MCF 10A (cell line): Measurements from ENCODE around the gene OSBPL3. TPM values are rescaled to one million over a fixed set of nuclear protein-coding genes. Genes with fewer than 3 reads are reported as not detected.

ENCODE experiments used
- BruUV-seq: library from RNA; stranded (reverse); fragments of 400-500 nt; replicated peaks from 2 replicates; lab custom pipeline; 2021; lab: Mats Ljungman, UMichigan
- CTCF ChIA-PET: fragments of 300-600 bp; sonication (Branson Sonifier 250); formaldehyde crosslinking; extraction: SDS; loops from one replicate; lab custom pipeline; 2021; ENCODE audit warnings: antibody characterized with exemption, inconsistent platforms; lab: Yijun Ruan, JAX
- POLR2A ChIA-PET: fragments of 300-600, 350-650 bp; sonication (Branson Sonifier 250); formaldehyde crosslinking; extraction: SDS; loops from one replicate; lab custom pipeline; 2020; ENCODE audit warnings: antibody characterized with exemption, inconsistent platforms; lab: Yijun Ruan, JAX
- DNase-seq: peaks from one replicate; pipeline ENCODE4 v3.0.0-alpha.2; 2018; ENCODE audit not compliant: unreplicated experiment
- H3K27ac Mint-ChIP-seq: one replicate; pipeline ENCODE4 v1.8.0; 2022; ENCODE audit warnings: mild to moderate bottlenecking, low read depth, mixed read lengths; ENCODE audit not compliant: unreplicated experiment
- H3K27me3 Mint-ChIP-seq: one replicate; pipeline ENCODE4 v1.8.0; 2022; ENCODE audit warnings: mixed read lengths; ENCODE audit not compliant: insufficient read depth, unreplicated experiment
- H3K36me3 Mint-ChIP-seq: one replicate; pipeline ENCODE4 v1.8.0; 2022; ENCODE audit warnings: mild to moderate bottlenecking, moderate library complexity, mixed read lengths; ENCODE audit not compliant: insufficient read depth, unreplicated experiment
- H3K4me1 Mint-ChIP-seq: one replicate; pipeline ENCODE4 v1.8.0; 2022; ENCODE audit warnings: mixed read lengths; ENCODE audit not compliant: insufficient read depth, unreplicated experiment
- H3K4me3 Mint-ChIP-seq: one replicate; pipeline ENCODE4 v1.8.0; 2022; ENCODE audit warnings: mild to moderate bottlenecking, moderate library complexity, mixed read lengths; ENCODE audit not compliant: unreplicated experiment
- H3K9me3 Mint-ChIP-seq: one replicate; pipeline ENCODE4 v1.8.0; 2022; ENCODE audit warnings: mixed read lengths; ENCODE audit not compliant: unreplicated experiment
- intact Hi-C: fragments of 100-400 bp; cut with micrococcal nuclease; formaldehyde crosslinking; loops from 2 replicates; pipeline ENCODE4 v1.14.1; 2022
- total RNA-seq: library from RNA; stranded (reverse); gene quantifications from 2 replicates; pipeline ENCODE4 v1.2.3, GENCODE V29; 2022
- TF ChIP-seq, protein P1 (sequence below): fragments of 200-600 bp; IDR thresholded peaks from one replicate; pipeline ENCODE4 v1.8.0; 2022; ENCODE audit warnings: antibody characterized with exemption, mild to moderate bottlenecking; ENCODE audit not compliant: unreplicated experiment

The OSBPL3 gene
- total RNA-seq, 1 experiment from 2014 or later: 33.8 TPM

DNA sequence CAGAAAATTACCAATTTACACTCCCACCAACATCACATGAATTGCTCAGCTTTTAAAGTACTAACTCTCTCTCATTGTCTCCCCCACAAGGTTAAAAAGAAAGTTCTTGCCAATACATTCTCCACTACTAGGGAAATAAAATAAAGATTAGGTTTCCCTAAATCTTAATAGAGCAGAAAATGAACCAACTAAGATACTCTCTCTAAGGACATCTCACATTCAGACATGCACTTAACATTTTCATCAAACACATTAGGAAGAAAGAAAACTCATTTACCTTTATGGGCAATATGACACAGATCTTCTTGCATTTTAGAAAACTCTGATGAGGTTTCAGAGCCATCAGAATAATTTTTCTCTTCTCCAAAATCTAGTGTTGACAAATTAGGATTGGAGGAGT is 118.6 kb downstream of the OSBPL3 start:
- intact Hi-C loops: no loop called here
- TF ChIP-seq, protein P1, sequence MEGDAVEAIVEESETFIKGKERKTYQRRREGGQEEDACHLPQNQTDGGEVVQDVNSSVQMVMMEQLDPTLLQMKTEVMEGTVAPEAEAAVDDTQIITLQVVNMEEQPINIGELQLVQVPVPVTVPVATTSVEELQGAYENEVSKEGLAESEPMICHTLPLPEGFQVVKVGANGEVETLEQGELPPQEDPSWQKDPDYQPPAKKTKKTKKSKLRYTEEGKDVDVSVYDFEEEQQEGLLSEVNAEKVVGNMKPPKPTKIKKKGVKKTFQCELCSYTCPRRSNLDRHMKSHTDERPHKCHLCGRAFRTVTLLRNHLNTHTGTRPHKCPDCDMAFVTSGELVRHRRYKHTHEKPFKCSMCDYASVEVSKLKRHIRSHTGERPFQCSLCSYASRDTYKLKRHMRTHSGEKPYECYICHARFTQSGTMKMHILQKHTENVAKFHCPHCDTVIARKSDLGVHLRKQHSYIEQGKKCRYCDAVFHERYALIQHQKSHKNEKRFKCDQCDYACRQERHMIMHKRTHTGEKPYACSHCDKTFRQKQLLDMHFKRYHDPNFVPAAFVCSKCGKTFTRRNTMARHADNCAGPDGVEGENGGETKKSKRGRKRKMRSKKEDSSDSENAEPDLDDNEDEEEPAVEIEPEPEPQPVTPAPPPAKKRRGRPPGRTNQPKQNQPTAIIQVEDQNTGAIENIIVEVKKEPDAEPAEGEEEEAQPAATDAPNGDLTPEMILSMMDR: no peak
- Mint-ChIP-seq H3K36me3 (peaks cover 43% of the 10 kb centered on the region), H3K4me3 (no peak overlapping the region), H3K27me3 (no peaks in the 10 kb centered on the region), H3K4me1 (no peaks in the 10 kb centered on the region), H3K9me3 (no peaks in the 10 kb centered on the region), H3K27ac (no peak overlapping the region)
- DNase-seq: no peak
- no TSS peak for BruUV-seq
- ChIA-PET CTCF (interaction anchor here (1.5 kb wide), 1 partner anchor 49 kb away, joined by 5 read pairs; no protein-coding TSS in a partner anchor), POLR2A (no interaction called here)

DNA sequence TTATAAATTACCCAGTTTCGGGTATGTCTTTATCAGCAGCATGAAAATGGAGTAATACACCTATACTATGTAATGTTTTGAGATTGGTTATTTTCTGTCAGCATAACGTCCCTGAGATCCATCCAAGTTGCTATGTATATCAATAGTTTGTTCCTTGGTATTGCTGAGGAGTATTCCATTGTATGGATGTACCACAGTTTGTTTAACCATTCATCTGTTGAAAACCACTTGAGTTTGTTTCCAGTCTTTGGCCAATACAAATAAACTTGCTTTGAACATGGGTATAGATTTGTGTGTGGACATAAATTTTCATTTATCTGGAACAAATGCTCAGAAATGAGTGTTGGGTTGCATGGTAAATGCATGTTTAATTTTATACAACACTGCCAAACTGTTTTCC is 119.4 kb downstream of the OSBPL3 start:
- H3K4me3 Mint-ChIP-seq: no peak overlapping the region
- H3K9me3 Mint-ChIP-seq: no peaks in the 10 kb centered on the region
- no peak overlapping the region for H3K27ac Mint-ChIP-seq
- no peak for DNase-seq
- intact Hi-C loops: no loop called here
- peaks cover 38% of the 10 kb centered on the region for H3K36me3 Mint-ChIP-seq
- no peaks in the 10 kb centered on the region for H3K27me3 Mint-ChIP-seq
- H3K4me1 Mint-ChIP-seq: no peaks in the 10 kb centered on the region
- ChIA-PET POLR2A (no interaction called here), CTCF (interaction anchor here (1.6 kb wide), 1 partner anchor 48 kb away, joined by 4 read pairs; no protein-coding TSS in a partner anchor)
- no TSS peak for BruUV-seq
- TF ChIP-seq, protein P1: no peak

DNA sequence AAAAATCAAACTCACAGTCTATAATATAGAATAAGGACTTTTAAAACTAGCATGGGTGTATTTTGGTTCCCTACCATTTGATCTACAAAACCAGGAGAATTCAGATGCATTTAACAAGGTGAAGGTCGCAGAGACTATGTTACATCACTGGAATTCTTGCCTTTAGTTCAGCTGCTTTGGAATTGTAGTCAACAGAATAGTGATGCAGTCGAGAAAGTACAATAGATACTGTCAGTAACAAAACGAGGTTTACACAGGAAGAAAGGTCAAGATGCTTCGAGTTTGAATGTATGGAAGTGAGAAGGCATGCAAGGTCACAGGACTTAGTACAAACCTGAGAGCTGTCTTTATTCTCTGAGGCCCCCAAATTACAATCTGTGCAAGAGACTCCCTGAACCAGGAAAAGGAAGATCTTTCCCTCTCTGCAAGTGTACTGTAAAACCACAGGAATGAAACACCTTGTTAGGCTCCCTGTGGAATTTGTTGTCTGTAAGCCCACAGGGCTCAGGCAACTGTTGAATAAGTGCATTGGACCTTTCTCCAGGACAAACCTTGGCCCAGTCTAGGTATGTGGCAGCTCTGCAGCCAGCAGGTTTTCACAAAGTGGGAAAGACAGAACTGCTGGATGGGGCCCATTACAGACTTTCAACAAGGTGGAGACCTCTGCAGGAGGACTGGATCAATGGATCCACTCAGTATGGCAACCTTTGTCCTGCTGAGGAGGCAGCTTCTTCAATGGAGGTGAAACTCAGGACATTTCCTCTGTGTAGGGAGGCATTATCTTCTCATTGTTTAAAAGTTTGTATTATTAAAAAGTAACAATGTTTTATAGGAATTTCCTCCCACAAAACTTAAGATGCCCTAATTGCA is 121.6 kb downstream of the OSBPL3 start:
- ChIA-PET POLR2A (interaction anchor here (0.7 to 1.5 kb wide), 3 partner anchors 22 to 123 kb away, joined by 3 to 4 read pairs (median 3); no protein-coding TSS in a partner anchor), CTCF (interaction anchor here (0.9 to 1.9 kb wide), 7 partner anchors 21 to 240 kb away, joined by 3 to 8 read pairs (median 3); no protein-coding TSS in a partner anchor)
- peaks cover 31% of the 10 kb centered on the region for H3K36me3 Mint-ChIP-seq
- intact Hi-C loops: loop anchor here (5.0 kb wide), 1 partner anchor 36 kb away; no protein-coding TSS in a partner anchor
- H3K27ac Mint-ChIP-seq: no peak overlapping the region
- H3K27me3 Mint-ChIP-seq: no peaks in the 10 kb centered on the region
- no TSS peak for BruUV-seq
- no peaks in the 10 kb centered on the region for H3K9me3 Mint-ChIP-seq
- no peaks in the 10 kb centered on the region for H3K4me1 Mint-ChIP-seq
- H3K4me3 Mint-ChIP-seq: no peak overlapping the region
- DNase-seq: no peak
- TF ChIP-seq, protein P1: no peak

DNA sequence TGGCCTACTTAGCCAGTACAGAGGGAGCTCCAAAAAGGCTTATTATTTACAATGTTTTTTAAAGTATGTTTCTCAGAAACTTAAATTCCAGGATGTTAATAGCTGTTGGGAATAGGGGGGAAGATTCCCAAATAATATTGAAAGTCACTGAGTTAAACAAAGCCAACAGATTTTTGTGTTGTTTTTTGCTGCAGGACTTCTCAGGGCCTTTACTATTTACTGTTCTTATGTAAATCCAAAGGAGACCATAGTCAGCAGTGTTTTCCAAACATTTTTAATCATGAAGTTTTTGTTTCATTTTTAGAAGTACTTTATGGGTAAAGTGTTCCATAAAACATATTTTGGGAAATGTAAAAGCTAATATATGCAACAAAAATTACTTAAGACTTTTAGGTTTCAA is 122.4 kb downstream of the OSBPL3 start:
- TF ChIP-seq, protein P1: no peak
- Mint-ChIP-seq H3K4me1 (no peaks in the 10 kb centered on the region), H3K4me3 (no peak overlapping the region), H3K27me3 (no peaks in the 10 kb centered on the region), H3K9me3 (no peaks in the 10 kb centered on the region), H3K27ac (no peak overlapping the region), H3K36me3 (peaks cover 32% of the 10 kb centered on the region)
- CTCF ChIA-PET: interaction anchor here (0.9 to 1.9 kb wide), 6 partner anchors 21 to 241 kb away, joined by 3 to 8 read pairs (median 3); no protein-coding TSS in a partner anchor
- intact Hi-C loops: loop anchor here (5.0 kb wide), 1 partner anchor 35 kb away; no protein-coding TSS in a partner anchor
- BruUV-seq: no TSS peak
- POLR2A ChIA-PET: interaction anchor here (0.5 to 1.5 kb wide), 4 partner anchors 23 to 351 kb away, joined by 3 to 4 read pairs (median 3); no protein-coding TSS in a partner anchor
- no peak for DNase-seq
